A673 (cell line): ENCODE data around the gene PXT1. TPM values are rescaled to one million over a fixed set of nuclear protein-coding genes. Genes with fewer than 3 reads are reported as not detected.

Experiments used
- BruUV-seq: library from RNA; stranded (reverse); fragments of 400-500 nt; replicated peaks from 2 replicates; lab custom pipeline; 2021; lab: Mats Ljungman, UMichigan
- CTCF ChIA-PET: fragments of 300-600 bp; sonication (Branson Sonifier 250); formaldehyde crosslinking; loops from one replicate; lab custom pipeline; 2022; ENCODE audit warnings: antibody characterized with exemption; lab: Charles Lee
- POLR2A ChIA-PET: fragments of 300-600 bp; sonication (Branson Sonifier 250); formaldehyde crosslinking; loops from one replicate; lab custom pipeline; 2022; ENCODE audit warnings: antibody characterized with exemption; ENCODE audit not compliant: low non-redundant PET; lab: Charles Lee
- DNase-seq: peaks from one replicate; pipeline ENCODE4 v3.0.0-alpha.2; 2015; ENCODE audit warnings: low spot score
- H3K27ac ChIP-seq: fragments of 200-600 bp; sonication (generic); 2 replicates; pipeline ENCODE4 v1.5.1; 2016; ENCODE audit warnings: mixed run types, low read depth, mild to moderate bottlenecking, mixed read lengths, antibody characterized with exemption, low read length; ENCODE audit not compliant: poor library complexity, severe bottlenecking
- H3K27me3 ChIP-seq: fragments of 200-600 bp; sonication (generic); replicated peaks from 2 replicates; pipeline ENCODE4 v1.6.1; 2017; ENCODE audit warnings: mixed run types, low read depth, mild to moderate bottlenecking, mixed read lengths, antibody characterized with exemption, low read length; ENCODE audit not compliant: insufficient read depth, poor library complexity
- H3K36me3 ChIP-seq: fragments of 200-600 bp; sonication (generic); 2 replicates; pipeline ENCODE4 v1.6.1; 2016; ENCODE audit warnings: mixed run types, mild to moderate bottlenecking, mixed read lengths, antibody characterized with exemption, low read length; ENCODE audit not compliant: insufficient read depth, poor library complexity, severe bottlenecking
- H3K4me1 ChIP-seq: fragments of 200-600 bp; sonication (generic); 2 replicates; pipeline ENCODE4 v1.6.1; 2017; ENCODE audit warnings: mixed run types, mild to moderate bottlenecking, mixed read lengths, antibody characterized with exemption, low read length; ENCODE audit not compliant: insufficient read depth, poor library complexity, severe bottlenecking
- H3K4me3 ChIP-seq: fragments of 200-600 bp; sonication (generic); 2 replicates; pipeline ENCODE4 v1.5.1; 2016; ENCODE audit warnings: low read depth, mixed run types, mild to moderate bottlenecking, mixed read lengths, low read length; ENCODE audit not compliant: poor library complexity, severe bottlenecking
- H3K9me3 ChIP-seq: fragments of 200-600 bp; sonication (generic); 2 replicates; pipeline ENCODE4 v1.6.1; 2016; ENCODE audit warnings: mixed run types, low read depth, mild to moderate bottlenecking, mixed read lengths, antibody characterized with exemption, low read length; ENCODE audit not compliant: poor library complexity, severe bottlenecking
- CTCF ChIP-seq: fragments of 300-800, 200-600 bp; sonication (generic); conservative IDR thresholded peaks from 2 replicates; pipeline ENCODE4 v1.5.1; 2017; ENCODE audit warnings: low read depth, mild to moderate bottlenecking, antibody characterized with exemption, low read length, moderate library complexity, mixed read lengths
- EZH2 ChIP-seq: fragments of 200-600 bp; sonication (generic); IDR thresholded peaks from 2 replicates; pipeline ENCODE4 v1.6.1; 2017; ENCODE audit warnings: borderline replicate concordance, low read depth, mild to moderate bottlenecking, mixed read lengths, antibody characterized with exemption, low read length; ENCODE audit not compliant: poor library complexity, severe bottlenecking
- intact Hi-C: fragments of 100-400 bp; cut with micrococcal nuclease; formaldehyde crosslinking; loops from one replicate; pipeline ENCODE4 v1.10.0; 2022; ENCODE audit not compliant: unreplicated experiment
- total RNA-seq: library from RNA; stranded (reverse); gene quantifications from 2 replicates; pipeline ENCODE4 v1.2.3, GENCODE V29; 2021

The PXT1 gene
- total RNA-seq, 1 experiment from 2014 or later = 0.21 TPM

- H3K27ac ChIP-seq = no peak overlapping the region
- no peak for DNase-seq
- H3K4me1 ChIP-seq = no peaks in the 10 kb centered on the region
- BruUV-seq = no TSS peak
- H3K36me3 ChIP-seq = no peaks in the 10 kb centered on the region
- H3K27me3 ChIP-seq = peaks cover 6% of the 10 kb centered on the region
- no peak overlapping the region for H3K4me3 ChIP-seq
- ChIA-PET CTCF (no interaction called here), POLR2A (no interaction called here)
- no peaks in the 10 kb centered on the region for H3K9me3 ChIP-seq
- no peak for TF ChIP-seq EZH2
- TF ChIP-seq CTCF = no peak
- intact Hi-C loops = no loop called here
These were observed 59.7 kb downstream of the PXT1 start for GRCh38 chr6:36382976-36383375.

- Histone ChIP-seq H3K27me3 (no peaks in the 10 kb centered on the region), H3K4me3 (no peak overlapping the region), H3K9me3 (no peaks in the 10 kb centered on the region), H3K36me3 (no peaks in the 10 kb centered on the region), H3K4me1 (no peaks in the 10 kb centered on the region), H3K27ac (no peak overlapping the region)
- TF ChIP-seq CTCF (no peak), EZH2 (no peak)
- intact Hi-C loops = no loop called here
- BruUV-seq = no TSS peak
- ChIA-PET POLR2A (no interaction called here), CTCF (interaction anchor here (0.5 kb wide), 1 partner anchor 258 kb away, joined by 10 read pairs; no protein-coding TSS in a partner anchor)
- DNase-seq = no peak
These were observed 60.9 kb downstream of the PXT1 start for GRCh38 chr6:36381502-36382389.

GRCh38 chr6:36380166-36380565, 62.5 kb downstream of the PXT1 start:
- intact Hi-C loops = no loop called here
- ChIA-PET CTCF (no interaction called here), POLR2A (no interaction called here)
- BruUV-seq = no TSS peak
- Histone ChIP-seq H3K36me3 (no peaks in the 10 kb centered on the region), H3K9me3 (no peaks in the 10 kb centered on the region), H3K4me1 (no peaks in the 10 kb centered on the region), H3K27me3 (no peaks in the 10 kb centered on the region), H3K27ac (no peak overlapping the region), H3K4me3 (no peak overlapping the region)
- TF ChIP-seq EZH2 = no peak
- no peak for TF ChIP-seq CTCF
- no peak for DNase-seq
